Upper lobe of right lung (tissue), 1 donor: ENCODE results near the gene MLF2. TPM values are rescaled to one million over a fixed set of nuclear protein-coding genes. Genes with fewer than 3 reads are reported as not detected.

Source experiments
- ATAC-seq: fragments of 200-7000 bp; cut with Tn5 transposase; one replicate; pipeline ENCODE4 v1.9.1; 2020; ENCODE audit warnings: mild to moderate bottlenecking, moderate library complexity
- DNase-seq: peaks from one replicate; pipeline ENCODE4 v3.0.0-alpha.2; 2020
- H3K27ac ChIP-seq: fragments of 200-600 bp; one replicate; pipeline ENCODE4 v1.8.0; 2022
- H3K27me3 ChIP-seq: fragments of 200-600 bp; one replicate; pipeline ENCODE4 v1.8.0; 2022; ENCODE audit warnings: mild to moderate bottlenecking
- H3K36me3 ChIP-seq: fragments of 200-600 bp; one replicate; pipeline ENCODE4 v1.8.0; 2022
- H3K4me1 ChIP-seq: fragments of 200-600 bp; one replicate; pipeline ENCODE4 v1.8.0; 2022
- H3K4me3 ChIP-seq: fragments of 200-600 bp; one replicate; pipeline ENCODE4 v1.8.0; 2022; ENCODE audit warnings: mild to moderate bottlenecking
- H3K9me3 ChIP-seq: fragments of 200-600 bp; one replicate; pipeline ENCODE4 v1.8.0; 2022
- intact Hi-C: fragments of 100-400 bp; cut with DNase I; formaldehyde crosslinking; loops from one replicate; pipeline ENCODE4 v1.11.0; 2022
- total RNA-seq: library from RNA; stranded (reverse); fragmentation: NEBNext Ultra II Directional; extraction: Animal tissue kit (Norgen Biotek cat#: 25700); gene quantifications from one replicate; pipeline ENCODE4 v1.2.1, GENCODE V29; 2021
- TF ChIP-seq, protein P1 (sequence below): fragments of 200-600 bp; IDR thresholded peaks from one replicate; pipeline ENCODE4 v1.8.0; 2022; ENCODE audit warnings: antibody characterized with exemption
- donor health status: DM: no; HTN: yes; CAD: no; lungs with severe emphysema.

MLF2 gene
- total RNA-seq, 1 donor from 2014 or later: 118 TPM

DNA sequence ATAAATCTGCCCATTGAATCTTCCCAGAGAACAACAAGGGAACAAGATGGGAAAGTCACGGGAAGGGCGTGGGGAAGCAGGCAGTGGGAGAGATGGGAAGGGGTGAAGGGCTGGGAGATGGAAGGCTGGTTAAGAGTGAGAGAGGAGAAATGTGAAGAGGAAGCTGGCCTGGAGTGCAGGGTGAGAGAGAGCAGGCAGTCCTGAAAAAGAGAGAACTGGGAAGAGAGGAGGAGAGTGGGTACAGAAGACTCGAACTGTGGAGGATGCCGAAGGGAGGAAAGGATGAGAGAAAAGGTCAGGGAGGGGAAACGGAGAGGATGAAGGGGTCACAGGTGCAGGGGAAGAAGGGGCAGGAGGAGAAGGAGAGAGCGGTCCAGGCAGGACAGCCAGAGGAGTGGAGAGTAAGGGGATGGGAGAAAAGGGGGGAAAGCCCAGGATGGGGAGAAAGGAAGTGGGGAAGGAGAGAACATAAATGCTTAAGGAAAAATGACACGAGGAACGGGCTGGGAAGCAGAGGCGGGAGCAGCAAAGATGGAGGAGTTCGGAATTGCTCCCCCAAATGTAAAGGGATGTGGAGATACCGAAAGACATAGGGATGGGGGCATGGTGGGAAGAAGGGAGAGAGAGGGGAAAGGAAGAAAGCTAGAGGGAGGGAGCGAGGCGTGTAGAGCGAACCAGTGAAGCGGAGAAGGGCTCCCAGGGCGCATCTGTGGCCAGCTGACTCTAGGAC is 53.5 kb downstream of the MLF2 start:
- TF ChIP-seq, protein P1, sequence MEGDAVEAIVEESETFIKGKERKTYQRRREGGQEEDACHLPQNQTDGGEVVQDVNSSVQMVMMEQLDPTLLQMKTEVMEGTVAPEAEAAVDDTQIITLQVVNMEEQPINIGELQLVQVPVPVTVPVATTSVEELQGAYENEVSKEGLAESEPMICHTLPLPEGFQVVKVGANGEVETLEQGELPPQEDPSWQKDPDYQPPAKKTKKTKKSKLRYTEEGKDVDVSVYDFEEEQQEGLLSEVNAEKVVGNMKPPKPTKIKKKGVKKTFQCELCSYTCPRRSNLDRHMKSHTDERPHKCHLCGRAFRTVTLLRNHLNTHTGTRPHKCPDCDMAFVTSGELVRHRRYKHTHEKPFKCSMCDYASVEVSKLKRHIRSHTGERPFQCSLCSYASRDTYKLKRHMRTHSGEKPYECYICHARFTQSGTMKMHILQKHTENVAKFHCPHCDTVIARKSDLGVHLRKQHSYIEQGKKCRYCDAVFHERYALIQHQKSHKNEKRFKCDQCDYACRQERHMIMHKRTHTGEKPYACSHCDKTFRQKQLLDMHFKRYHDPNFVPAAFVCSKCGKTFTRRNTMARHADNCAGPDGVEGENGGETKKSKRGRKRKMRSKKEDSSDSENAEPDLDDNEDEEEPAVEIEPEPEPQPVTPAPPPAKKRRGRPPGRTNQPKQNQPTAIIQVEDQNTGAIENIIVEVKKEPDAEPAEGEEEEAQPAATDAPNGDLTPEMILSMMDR: no peak
- intact Hi-C loops: no loop called here
- no peaks in the 10 kb centered on the region for H3K9me3 ChIP-seq
- no peak for ATAC-seq
- H3K27me3 ChIP-seq: peaks cover 61% of the 10 kb centered on the region
- peak; percentile 35 for DNase-seq
- H3K4me1 ChIP-seq: peaks cover 11% of the 10 kb centered on the region
- H3K36me3 ChIP-seq: no peaks in the 10 kb centered on the region
- peak overlapping the region; percentile 25 for H3K4me3 ChIP-seq
- no peak overlapping the region for H3K27ac ChIP-seq

DNA sequence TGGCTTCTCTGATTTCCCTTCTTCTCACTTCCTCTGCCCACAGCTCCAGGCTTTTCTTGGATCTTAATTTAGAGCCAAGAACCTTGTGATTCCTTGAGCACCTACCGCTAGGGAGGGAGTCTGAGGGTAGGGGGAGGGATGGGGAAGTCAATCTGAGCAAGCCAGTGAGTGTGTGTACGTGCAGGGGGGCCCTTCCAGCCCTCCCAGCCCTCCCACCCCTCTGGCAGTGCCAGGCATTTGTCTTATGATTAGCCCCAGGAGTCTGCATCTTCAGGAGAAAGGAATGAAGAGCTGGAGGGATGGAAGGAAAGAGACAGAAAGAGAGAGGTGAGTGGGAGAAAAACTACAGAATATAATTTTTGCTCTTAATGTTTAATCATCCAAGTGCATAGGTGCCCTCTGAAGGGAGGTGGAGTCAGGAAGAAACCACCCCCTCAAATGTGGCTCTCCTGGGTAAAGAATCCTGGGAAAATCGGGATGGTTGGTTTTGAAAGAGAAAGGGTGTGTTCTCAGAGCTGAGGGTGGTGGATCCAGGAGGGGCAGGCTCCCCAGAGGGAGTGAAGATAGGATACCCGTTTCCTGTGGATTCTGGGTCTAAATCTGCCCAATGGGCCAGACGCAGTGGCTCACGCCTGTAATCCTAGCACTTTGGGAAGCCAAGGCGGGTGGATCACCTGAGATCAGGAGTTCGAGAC is 54.4 kb downstream of the MLF2 start:
- no peaks in the 10 kb centered on the region for H3K9me3 ChIP-seq
- H3K4me1 ChIP-seq: peaks cover 11% of the 10 kb centered on the region
- ATAC-seq (no peak), DNase-seq (no peak)
- H3K27ac ChIP-seq: no peak overlapping the region
- no peak overlapping the region for H3K4me3 ChIP-seq
- peaks cover 52% of the 10 kb centered on the region for H3K27me3 ChIP-seq
- TF ChIP-seq, protein P1: no peak
- no peaks in the 10 kb centered on the region for H3K36me3 ChIP-seq
- intact Hi-C loops: no loop called here

Other genes with a start within 250 kb of the MLF2 start
- 736 TPM for gene GAPDH, start 218.6 kb downstream of the MLF2 start, total RNA-seq
- gene IFFO1, start 197.1 kb downstream of the MLF2 start, total RNA-seq: 23.5 TPM
- 32.2 TPM for gene NOP2, start 184.8 kb downstream of the MLF2 start, total RNA-seq
- 160 TPM for gene CHD4, start 145.8 kb downstream of the MLF2 start, total RNA-seq
- gene LPAR5, start 117.2 kb downstream of the MLF2 start, total RNA-seq: 2.5 TPM
- gene ACRBP, start 105.7 kb downstream of the MLF2 start, total RNA-seq: 3.8 TPM
- gene ING4, start 90.0 kb downstream of the MLF2 start, total RNA-seq: 38.0 TPM
- 53.6 TPM for gene ZNF384, start 63.8 kb downstream of the MLF2 start, total RNA-seq
- 0.20 TPM for gene PIANP, start 52.3 kb downstream of the MLF2 start, total RNA-seq
- 57.9 TPM for gene COPS7A, start 29.1 kb downstream of the MLF2 start, total RNA-seq
- gene PTMS, start 13.2 kb upstream of the MLF2 start, total RNA-seq: 323 TPM
- gene LAG3, start 19.4 kb upstream of the MLF2 start, total RNA-seq: 1.5 TPM
- gene CD4, start 36.4 kb upstream of the MLF2 start, total RNA-seq: 67.6 TPM
- 17.1 TPM for gene GPR162, start 68.7 kb upstream of the MLF2 start, total RNA-seq
- 9.7 TPM for gene P3H3, start 75.3 kb upstream of the MLF2 start, total RNA-seq
- 0.32 TPM for gene GNB3, start 87.8 kb upstream of the MLF2 start, total RNA-seq
- gene CDCA3, start 98.1 kb upstream of the MLF2 start, total RNA-seq: 1.1 TPM
- 63.9 TPM for gene USP5, start 99.0 kb upstream of the MLF2 start, total RNA-seq
- gene TPI1, start 114.4 kb upstream of the MLF2 start, total RNA-seq: 280 TPM
- 30.2 TPM for gene SPSB2, start 120.2 kb upstream of the MLF2 start, total RNA-seq
- 13.3 TPM for gene LRRC23, start 151.7 kb upstream of the MLF2 start, total RNA-seq
- 41.8 TPM for gene ENO2, start 161.4 kb upstream of the MLF2 start, total RNA-seq
- gene ATN1, start 174.8 kb upstream of the MLF2 start, total RNA-seq: 149 TPM
- gene RNU7-1, start 190.7 kb upstream of the MLF2 start, total RNA-seq: not detected
- 197 TPM for gene C12orf57, start 190.9 kb upstream of the MLF2 start, total RNA-seq
- 154 TPM for gene PTPN6, start 198.2 kb upstream of the MLF2 start, total RNA-seq
- gene PHB2, start 217.5 kb upstream of the MLF2 start, total RNA-seq: 126 TPM
- gene EMG1, start 217.8 kb upstream of the MLF2 start, total RNA-seq: 35.6 TPM